ENCODE data around the gene HS3ST6.
"Not testable (repeated sequence)": the region's sequence is repeated elsewhere in the genome, so short reads cannot be mapped to it uniquely, and the experiment has no call there.

HS3ST6 gene

GRCh38 chr16:1906055-1906845 is 12.0 kb downstream of the HS3ST6 start:
- no peak for DNase-seq

DNA sequence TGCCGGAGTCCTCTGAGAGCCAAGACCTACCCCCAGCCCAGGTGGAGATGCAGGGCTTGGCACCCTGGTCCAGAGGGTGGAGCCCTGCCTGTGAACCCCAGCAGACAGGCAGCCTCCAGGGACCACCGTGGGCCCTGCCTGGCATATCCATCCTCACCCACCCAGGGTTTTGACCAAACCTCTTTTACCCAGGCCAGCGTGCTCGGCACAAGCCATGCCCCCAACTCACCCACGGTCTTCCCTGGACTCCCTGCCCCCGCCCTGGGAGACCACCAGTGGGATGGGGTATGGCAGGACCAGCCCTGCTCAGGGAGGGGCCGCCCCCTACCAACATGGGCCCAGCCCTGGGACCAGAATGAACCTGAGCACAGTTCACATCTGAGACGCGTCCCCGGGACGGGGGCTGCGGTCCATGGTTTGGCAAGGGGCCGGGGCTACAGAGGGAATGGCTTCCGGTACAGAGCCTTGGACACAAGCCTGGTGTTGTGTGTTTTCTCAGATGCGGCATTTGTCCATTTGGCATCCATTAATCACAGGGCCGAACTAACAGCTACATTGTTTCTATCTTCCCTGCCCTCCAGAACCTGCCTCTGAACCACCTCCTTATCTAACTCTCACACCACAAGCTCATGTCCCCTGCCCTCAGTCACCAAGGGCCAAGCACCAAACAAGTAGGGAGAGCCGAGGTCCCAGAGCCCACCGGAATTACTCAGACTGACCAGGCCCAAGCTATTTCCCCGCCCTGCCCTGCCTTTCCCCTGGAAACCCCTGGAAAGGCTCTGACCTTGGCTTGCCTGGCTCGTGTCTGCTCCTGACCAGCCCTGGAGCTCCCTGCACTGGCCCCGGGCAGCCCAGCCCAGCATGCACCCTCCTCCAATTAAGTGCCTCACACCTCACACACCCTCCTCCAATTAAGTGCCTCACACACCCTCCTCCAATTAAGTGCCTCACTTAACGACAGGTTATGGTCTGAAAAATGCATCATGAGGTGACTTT is 14.1 kb downstream of the HS3ST6 start:
- no peak for DNase-seq

- no peak for DNase-seq
Observed at GRCh38 chr16:1903220-1903574, 15.0 kb downstream of the HS3ST6 start.

GRCh38 chr16:1902547-1903219 is 15.5 kb downstream of the HS3ST6 start:
- no peak for DNase-seq

- no peak for DNase-seq
Observed at GRCh38 chr16:1900452-1900774, 17.8 kb downstream of the HS3ST6 start.

DNA sequence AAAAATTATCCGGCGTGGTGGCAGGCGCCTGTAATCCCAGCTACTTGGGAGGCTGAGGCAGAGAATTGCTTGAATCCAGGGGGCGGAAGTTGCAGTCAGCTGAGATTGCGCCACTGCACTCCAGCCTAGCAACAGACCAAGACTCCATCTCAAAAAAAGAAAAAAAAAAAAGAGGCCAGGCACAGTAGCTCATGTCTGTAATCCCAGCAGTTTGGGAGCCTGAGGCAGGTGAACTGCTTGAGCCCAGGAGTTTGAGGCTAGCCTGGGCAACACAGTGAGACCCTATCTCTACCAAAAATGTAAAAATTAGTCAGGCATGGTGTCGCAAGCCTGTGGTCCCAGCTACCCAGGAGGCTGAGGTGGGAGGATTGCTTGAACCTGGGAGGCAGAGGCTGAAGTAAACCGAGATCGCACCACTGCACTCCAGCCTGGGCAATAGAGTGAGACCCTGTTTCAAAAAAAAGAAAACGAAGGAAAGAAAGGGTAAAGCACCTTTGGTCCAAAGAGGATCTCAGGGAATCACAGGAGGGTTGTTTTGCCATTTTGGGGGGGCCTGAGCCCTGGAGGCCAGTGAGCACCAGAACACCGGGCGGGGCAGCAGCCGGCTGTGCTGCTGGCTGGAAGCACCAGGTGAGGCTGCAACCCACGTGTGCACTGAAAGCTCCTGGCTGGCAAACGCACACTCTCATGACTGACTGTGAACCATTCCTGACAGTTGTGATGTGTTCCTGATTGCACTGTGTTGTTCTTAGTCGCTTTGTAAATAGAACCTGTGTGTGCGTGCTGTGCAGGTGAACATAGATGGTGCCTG is 18.4 kb downstream of the HS3ST6 start:
- no peak for DNase-seq

- DNase-seq = not testable (repeated sequence)
Observed at GRCh38 chr16:1897692-1898091, 20.5 kb downstream of the HS3ST6 start.

DNA sequence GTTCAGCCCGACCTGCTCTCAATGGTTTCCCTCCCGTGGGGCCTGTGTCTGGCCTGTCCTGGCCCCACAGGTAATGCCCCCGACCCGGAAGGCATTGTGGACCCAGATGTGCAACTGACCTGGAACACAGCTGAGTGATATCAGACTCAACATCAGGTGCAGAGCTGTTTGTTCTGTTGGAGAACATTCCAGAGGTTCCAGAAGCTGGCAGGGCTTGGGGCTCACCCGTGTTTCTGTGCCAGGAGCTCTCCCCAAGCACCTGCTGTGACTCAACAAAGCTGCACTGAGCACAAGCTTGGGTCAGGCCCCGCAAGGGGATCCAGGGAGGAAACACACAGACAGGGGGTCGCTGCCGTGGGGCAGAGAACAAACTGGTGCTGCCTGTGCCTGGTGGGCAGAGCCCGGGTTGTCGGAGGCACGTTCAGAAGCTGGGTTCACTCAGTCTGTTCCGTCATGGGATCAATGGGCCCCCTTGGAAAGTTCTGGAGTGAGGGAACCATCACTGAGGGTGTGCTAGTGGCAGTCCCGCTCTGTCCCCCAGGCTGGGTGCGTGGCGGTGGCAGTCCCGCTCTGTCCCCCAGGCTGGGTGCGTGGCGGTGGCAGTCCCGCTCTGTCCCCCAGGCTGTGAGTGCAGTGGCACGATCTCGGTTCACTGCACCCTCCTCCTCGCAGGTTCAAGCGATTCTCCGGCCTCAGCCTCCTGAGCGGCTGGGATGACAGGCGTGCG is 22.1 kb downstream of the HS3ST6 start:
- DNase-seq = no peak

- no peak for DNase-seq
Observed at GRCh38 chr16:1895068-1895467, 23.1 kb downstream of the HS3ST6 start.

DNA sequence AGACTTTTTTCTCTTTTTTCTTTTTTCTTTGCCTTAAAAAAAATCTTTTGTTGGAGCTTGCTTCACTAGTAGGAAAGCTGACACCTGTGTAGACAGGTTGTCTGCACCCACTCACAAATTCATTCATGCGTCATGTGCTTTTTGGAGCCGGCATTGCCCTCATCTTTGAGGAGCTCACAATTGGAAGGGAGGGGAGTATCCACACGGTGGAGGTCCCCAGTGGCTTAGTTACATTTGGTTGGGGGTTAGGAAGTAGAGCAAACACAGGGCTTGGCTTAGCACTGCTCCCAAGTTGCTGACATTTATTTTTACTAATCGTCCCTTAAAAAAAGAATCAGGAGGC is 27.5 kb downstream of the HS3ST6 start:
- no peak for DNase-seq

DNA sequence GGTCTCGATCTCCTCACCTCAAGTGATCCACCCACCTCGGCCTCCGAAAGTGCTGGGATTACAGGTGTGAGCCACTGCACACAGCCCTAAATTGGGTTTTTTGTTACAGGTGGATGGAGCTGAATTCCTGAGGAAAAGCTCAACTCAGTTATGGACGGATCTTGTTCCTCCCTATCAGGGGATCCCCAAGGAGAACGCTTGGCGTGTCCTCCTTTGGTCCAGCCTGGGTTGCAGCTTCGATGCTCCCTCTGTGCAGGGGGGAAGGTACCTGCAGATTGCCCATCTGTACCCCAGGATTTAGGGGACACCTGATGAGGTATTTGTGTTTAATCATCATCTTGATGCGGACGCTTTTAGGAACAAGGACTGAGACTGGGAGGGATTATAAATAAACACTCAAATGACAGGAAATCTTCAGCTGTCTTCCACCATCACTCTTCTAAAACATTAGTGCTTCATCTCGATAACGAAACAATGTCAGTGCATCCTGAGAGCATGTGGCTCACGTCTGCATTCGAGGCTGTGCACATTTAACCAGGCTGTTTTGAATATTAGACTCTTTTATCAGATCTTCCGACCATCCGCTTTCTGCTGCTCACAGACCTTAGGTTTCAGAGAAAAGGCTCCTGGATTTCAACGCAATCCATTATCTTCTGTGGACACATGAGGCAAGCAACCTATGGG is 28.0 kb downstream of the HS3ST6 start:
- DNase-seq = no peak

DNA sequence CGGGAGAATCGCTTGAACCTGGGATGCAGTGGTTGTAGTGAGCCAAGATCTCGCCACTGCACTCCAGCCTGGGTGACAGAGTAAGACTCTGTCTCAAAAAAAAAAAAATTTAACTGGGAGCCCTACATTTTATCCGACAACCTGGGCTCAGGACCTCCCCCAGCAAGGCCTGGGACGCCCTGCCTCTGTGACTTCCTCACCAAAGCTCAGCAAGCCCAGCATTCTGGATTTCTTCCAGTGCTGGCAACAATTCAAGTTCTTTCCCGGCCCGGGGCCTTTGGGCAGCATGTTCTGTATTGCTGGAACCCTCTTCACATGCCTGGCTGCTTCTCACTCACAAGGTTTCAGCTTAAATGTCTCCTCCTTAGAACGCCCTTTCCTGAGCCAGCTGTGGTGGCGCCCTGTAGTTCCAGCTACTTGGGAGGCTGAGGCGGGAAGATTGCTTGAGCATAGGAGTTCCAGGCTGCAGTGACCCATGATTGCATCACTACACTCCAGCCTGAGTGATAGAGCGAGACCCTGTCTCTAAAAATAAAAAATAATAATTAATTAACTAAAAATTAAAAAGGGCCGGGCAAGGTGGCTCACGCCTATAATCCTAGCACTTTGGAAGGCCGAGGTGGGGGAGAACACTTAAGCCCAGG is 30.4 kb downstream of the HS3ST6 start:
- no peak for DNase-seq

DNA sequence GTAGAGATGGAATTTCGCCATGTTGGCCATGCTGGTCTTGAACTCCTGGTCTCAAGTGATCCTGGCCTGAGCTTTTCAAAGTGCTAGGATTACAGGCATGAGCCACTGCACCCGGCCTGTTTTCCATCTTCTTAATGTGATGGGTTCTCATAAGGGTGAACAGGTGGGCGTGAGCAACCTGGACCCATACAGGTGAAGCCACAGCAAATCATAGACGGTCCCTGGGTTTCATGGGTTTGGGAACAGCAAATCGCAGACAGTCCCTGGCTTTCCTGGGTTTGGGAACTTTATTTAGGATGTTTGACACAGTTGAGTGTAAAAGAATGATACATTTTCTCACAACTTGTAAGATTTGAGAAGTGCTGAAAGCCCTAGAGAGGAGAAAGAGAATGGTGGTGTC is 33.3 kb downstream of the HS3ST6 start:
- DNase-seq = no peak

DNA sequence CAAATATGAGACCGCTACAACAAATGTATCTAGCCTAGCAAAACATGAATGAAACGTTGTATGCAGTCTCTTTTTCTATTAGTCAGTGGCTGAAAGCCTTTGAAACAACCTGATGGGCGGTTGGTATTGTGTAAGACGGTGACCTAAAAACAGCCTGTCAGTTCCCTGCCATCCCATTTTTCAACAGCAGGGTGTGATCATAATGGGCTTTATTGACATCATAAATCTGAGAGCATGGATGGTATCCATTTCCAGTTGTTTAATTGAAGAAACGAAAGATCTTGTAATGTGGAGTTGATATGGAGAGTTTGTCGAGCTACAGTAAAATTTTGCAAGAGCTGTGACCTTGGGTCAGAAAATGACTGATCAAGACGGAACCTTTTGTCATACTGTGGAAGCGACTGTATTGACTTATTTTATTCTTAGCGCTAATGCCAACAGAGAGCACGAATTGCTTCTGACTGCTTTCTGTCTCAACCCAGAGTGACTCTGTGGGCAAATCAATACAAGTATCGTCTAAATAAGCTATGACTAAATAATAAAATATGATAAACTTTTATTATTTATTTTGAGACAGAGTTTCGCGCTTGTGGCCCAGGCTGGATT is 34.0 kb downstream of the HS3ST6 start:
- no peak for DNase-seq

GRCh38 chr16:1881172-1881571 is 37.0 kb downstream of the HS3ST6 start:
- DNase-seq = not testable (repeated sequence)

- DNase-seq = no peak
Observed at GRCh38 chr16:1879477-1879876, 38.7 kb downstream of the HS3ST6 start.

GRCh38 chr16:1878256-1878655 is 40.0 kb downstream of the HS3ST6 start:
- DNase-seq = no peak

- DNase-seq = no peak
Observed at GRCh38 chr16:1877804-1878203, 40.4 kb downstream of the HS3ST6 start.

DNA sequence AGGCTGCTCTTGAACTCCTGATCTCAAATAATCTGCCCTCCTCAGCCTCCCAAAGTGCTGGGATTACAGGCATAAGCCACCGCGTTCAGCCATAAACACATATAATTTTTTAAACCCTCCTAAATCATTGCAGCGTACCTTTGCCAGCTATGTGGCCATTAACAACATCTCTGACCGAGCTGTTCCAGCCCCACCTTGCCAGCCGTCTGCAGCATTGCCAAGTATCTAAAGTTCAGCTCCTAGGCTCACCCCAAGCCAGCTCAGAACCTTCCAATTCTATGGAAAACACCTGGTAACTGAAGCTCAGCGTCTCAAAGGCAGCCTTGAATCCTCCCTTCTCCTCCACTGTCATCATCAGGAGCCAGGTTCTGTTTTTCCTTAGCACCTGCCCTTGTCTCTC is 41.1 kb downstream of the HS3ST6 start:
- no peak for DNase-seq

DNA sequence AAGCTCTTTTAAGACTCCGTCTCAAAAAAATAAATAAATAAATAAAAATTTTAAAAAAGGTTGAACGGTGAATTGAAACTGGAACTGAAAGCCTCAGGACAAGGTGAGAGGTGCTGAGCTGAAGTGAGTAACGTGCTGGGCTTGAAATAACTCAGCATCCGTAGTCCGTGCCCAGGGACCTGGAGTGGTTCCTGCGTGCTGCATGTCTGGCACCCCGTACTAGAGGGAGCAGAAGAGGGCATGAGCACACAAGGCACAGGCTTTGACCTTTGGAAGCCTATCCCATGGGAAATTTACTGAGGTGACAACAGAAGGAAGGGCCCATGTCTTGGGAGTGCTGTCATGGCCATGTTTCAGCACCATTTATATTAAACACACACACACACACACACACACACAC is 41.7 kb downstream of the HS3ST6 start:
- no peak for DNase-seq

- DNase-seq = not testable (repeated sequence)
Observed at GRCh38 chr16:1876066-1876465, 42.1 kb downstream of the HS3ST6 start.
